ENCODE measurements around the gene MTA1.

MTA1 gene

GRCh38 chr14:105448706-105449111, 29.1 kb downstream of the MTA1 start:
- TF ChIP-seq FOXP2 (optimal IDR thresholded peaks at IDR 0.05; ENCODE audit: borderline replicate concordance, extremely low read depth, extremely low read length, insufficient read depth) (peak; percentile 22), POLR2AphosphoS5 (IDR thresholded peaks at IDR 0.05; ENCODE audit: low read depth, low read length) (no peak)

GRCh38 chr14:105449276-105450122, 29.9 kb downstream of the MTA1 start:
- TF ChIP-seq FOXP2 (optimal IDR thresholded peaks at IDR 0.05; ENCODE audit: borderline replicate concordance, extremely low read depth, extremely low read length, insufficient read depth) = no peak
- TF ChIP-seq TAF1 (IDR thresholded peaks at IDR 0.05; ENCODE audit: borderline replicate concordance, insufficient read depth, low read length) = no peak
- TF ChIP-seq POLR2AphosphoS5 (IDR thresholded peaks at IDR 0.05; ENCODE audit: low read depth, low read length) = no peak
- TF ChIP-seq REST (IDR thresholded peaks at IDR 0.05; ENCODE audit: insufficient read depth in 1 of 2, low read depth in 2 of 2, low read length in 2 of 2) = no peak
- no peak for TF ChIP-seq SIN3A (IDR thresholded peaks at IDR 0.05; ENCODE audit: borderline replicate concordance, insufficient read depth, low read length)

GRCh38 chr14:105450123-105450505, 30.5 kb downstream of the MTA1 start:
- no peak for TF ChIP-seq TAF1 (IDR thresholded peaks at IDR 0.05; ENCODE audit: borderline replicate concordance, insufficient read depth, low read length)
- TF ChIP-seq POLR2AphosphoS5 (IDR thresholded peaks at IDR 0.05; ENCODE audit: low read depth, low read length) = no peak
- no peak for TF ChIP-seq SIN3A (IDR thresholded peaks at IDR 0.05; ENCODE audit: borderline replicate concordance, insufficient read depth, low read length)
- TF ChIP-seq FOXP2 (optimal IDR thresholded peaks at IDR 0.05; ENCODE audit: borderline replicate concordance, extremely low read depth, extremely low read length, insufficient read depth) = no peak
- no peak for TF ChIP-seq REST (IDR thresholded peaks at IDR 0.05; ENCODE audit: insufficient read depth in 1 of 2, low read depth in 2 of 2, low read length in 2 of 2)

- TF ChIP-seq SIN3A (IDR thresholded peaks at IDR 0.05; ENCODE audit: borderline replicate concordance, insufficient read depth, low read length) = no peak
- TF ChIP-seq TAF1 (IDR thresholded peaks at IDR 0.05; ENCODE audit: borderline replicate concordance, insufficient read depth, low read length) = no peak
- TF ChIP-seq FOXP2 (optimal IDR thresholded peaks at IDR 0.05; ENCODE audit: borderline replicate concordance, extremely low read depth, extremely low read length, insufficient read depth) = no peak
- no peak for TF ChIP-seq REST (IDR thresholded peaks at IDR 0.05; ENCODE audit: insufficient read depth in 1 of 2, low read depth in 2 of 2, low read length in 2 of 2)
- no peak for TF ChIP-seq POLR2AphosphoS5 (IDR thresholded peaks at IDR 0.05; ENCODE audit: low read depth, low read length)
Observed at GRCh38 chr14:105450864-105451720, 31.5 kb downstream of the MTA1 start.

GRCh38 chr14:105452963-105453362, 33.3 kb downstream of the MTA1 start:
- no peak for TF ChIP-seq SIN3A (IDR thresholded peaks at IDR 0.05; ENCODE audit: borderline replicate concordance, insufficient read depth, low read length)
- no peak for TF ChIP-seq FOXP2 (optimal IDR thresholded peaks at IDR 0.05; ENCODE audit: borderline replicate concordance, extremely low read depth, extremely low read length, insufficient read depth)
- TF ChIP-seq REST (IDR thresholded peaks at IDR 0.05; ENCODE audit: insufficient read depth in 1 of 2, low read depth in 2 of 2, low read length in 2 of 2) = no peak
- no peak for TF ChIP-seq POLR2AphosphoS5 (IDR thresholded peaks at IDR 0.05; ENCODE audit: low read depth, low read length)
- TF ChIP-seq TAF1 (IDR thresholded peaks at IDR 0.05; ENCODE audit: borderline replicate concordance, insufficient read depth, low read length) = no peak

All from PFSK-1 (cell line).